Activated T-cell treated with anti-CD3 and anti-CD28 coated beads, Interleukin-2, amount 50 U/mL, for 24 hours (primary cell): ENCODE results near the gene WWC1.
"Not testable (repeated sequence)": the region's sequence is repeated elsewhere in the genome, so short reads cannot be mapped to it uniquely, and the experiment has no call there.

Experiments used
- DNase-seq: peaks from one replicate; pipeline ENCODE4 v3.0.0-alpha.2; 2020
- H3K27ac Mint-ChIP-seq: 2 replicates; pipeline ENCODE4 v1.8.0; 2020; ENCODE audit warnings: mild to moderate bottlenecking, mixed read lengths
- H3K27me3 Mint-ChIP-seq: 2 replicates; pipeline ENCODE4 v1.8.0; 2020; ENCODE audit warnings: mixed read lengths
- H3K36me3 Mint-ChIP-seq: 2 replicates; pipeline ENCODE4 v1.8.0; 2020; ENCODE audit warnings: low read depth, mixed read lengths
- H3K4me1 Mint-ChIP-seq: 2 replicates; pipeline ENCODE4 v1.8.0; 2020; ENCODE audit warnings: low read depth, mixed read lengths
- H3K4me3 Mint-ChIP-seq: 2 replicates; pipeline ENCODE4 v1.8.0; 2020; ENCODE audit warnings: mild to moderate bottlenecking, moderate library complexity, mixed read lengths
- H3K9me3 Mint-ChIP-seq: 2 replicates; pipeline ENCODE4 v1.8.0; 2020; ENCODE audit warnings: mixed read lengths

Gene WWC1

GRCh38 chr5:168273056-168273980 lies 18.1 kb upstream of the WWC1 start:
- Mint-ChIP-seq H3K27ac (no peak overlapping the region), H3K36me3 (no peaks in the 10 kb centered on the region), H3K9me3 (no peaks in the 10 kb centered on the region), H3K27me3 (peaks cover 34% of the 10 kb centered on the region), H3K4me1 (peaks cover 27% of the 10 kb centered on the region), H3K4me3 (no peak overlapping the region)
- DNase-seq = peak; percentile 36

GRCh38 chr5:168274406-168274805 lies 17.0 kb upstream of the WWC1 start:
- Mint-ChIP-seq H3K4me1 (peaks cover 16% of the 10 kb centered on the region), H3K4me3 (no peak overlapping the region), H3K9me3 (no peaks in the 10 kb centered on the region), H3K27ac (no peak overlapping the region), H3K36me3 (no peaks in the 10 kb centered on the region), H3K27me3 (peaks cover 30% of the 10 kb centered on the region)
- no peak for DNase-seq

GRCh38 chr5:168275940-168276339 lies 15.5 kb upstream of the WWC1 start:
- Mint-ChIP-seq H3K4me3 (no peak overlapping the region), H3K36me3 (no peaks in the 10 kb centered on the region), H3K9me3 (no peaks in the 10 kb centered on the region), H3K27me3 (peaks cover 28% of the 10 kb centered on the region), H3K4me1 (peaks cover 13% of the 10 kb centered on the region), H3K27ac (no peak overlapping the region)
- DNase-seq = no peak

- Mint-ChIP-seq H3K36me3 (no peaks in the 10 kb centered on the region), H3K4me3 (no peak overlapping the region), H3K27ac (no peak overlapping the region), H3K27me3 (peaks cover 21% of the 10 kb centered on the region), H3K9me3 (peaks cover 9% of the 10 kb centered on the region), H3K4me1 (peaks cover 8% of the 10 kb centered on the region)
- no peak for DNase-seq
These were observed 9.3 kb upstream of the WWC1 start for GRCh38 chr5:168282120-168282519.

- Mint-ChIP-seq H3K36me3 (no peaks in the 10 kb centered on the region), H3K27ac (no peak overlapping the region), H3K4me1 (peaks cover 17% of the 10 kb centered on the region), H3K4me3 (no peak overlapping the region), H3K9me3 (peaks cover 9% of the 10 kb centered on the region), H3K27me3 (peaks cover 22% of the 10 kb centered on the region)
- no peak for DNase-seq
These were observed 6.6 kb upstream of the WWC1 start for GRCh38 chr5:168284809-168285208.

GRCh38 chr5:168285696-168286095 lies 5.7 kb upstream of the WWC1 start:
- peaks cover 9% of the 10 kb centered on the region for H3K9me3 Mint-ChIP-seq
- peaks cover 22% of the 10 kb centered on the region for H3K4me1 Mint-ChIP-seq
- H3K36me3 Mint-ChIP-seq = no peaks in the 10 kb centered on the region
- no peak overlapping the region for H3K27ac Mint-ChIP-seq
- H3K27me3 Mint-ChIP-seq = peaks cover 23% of the 10 kb centered on the region
- H3K4me3 Mint-ChIP-seq = no peak overlapping the region
- no peak for DNase-seq

- peaks cover 28% of the 10 kb centered on the region for H3K27me3 Mint-ChIP-seq
- no peaks in the 10 kb centered on the region for H3K36me3 Mint-ChIP-seq
- no peak overlapping the region for H3K4me3 Mint-ChIP-seq
- no peak overlapping the region for H3K27ac Mint-ChIP-seq
- H3K4me1 Mint-ChIP-seq = peaks cover 27% of the 10 kb centered on the region
- no peak for DNase-seq
- peaks cover 9% of the 10 kb centered on the region for H3K9me3 Mint-ChIP-seq
These were observed 5.1 kb upstream of the WWC1 start for GRCh38 chr5:168286386-168286785.

- not testable (repeated sequence) for H3K4me3 Mint-ChIP-seq, H3K9me3 Mint-ChIP-seq, DNase-seq, H3K36me3 Mint-ChIP-seq, H3K27ac Mint-ChIP-seq
- H3K27me3 Mint-ChIP-seq = peaks cover 26% of the 10 kb centered on the region
- peaks cover 27% of the 10 kb centered on the region for H3K4me1 Mint-ChIP-seq
These were observed 4.6 kb upstream of the WWC1 start for GRCh38 chr5:168286863-168287262.

- no peak overlapping the region for H3K27ac Mint-ChIP-seq
- peaks cover 27% of the 10 kb centered on the region for H3K4me1 Mint-ChIP-seq
- H3K9me3 Mint-ChIP-seq = peaks cover 9% of the 10 kb centered on the region
- peaks cover 26% of the 10 kb centered on the region for H3K27me3 Mint-ChIP-seq
- H3K4me3 Mint-ChIP-seq = no peak overlapping the region
- no peaks in the 10 kb centered on the region for H3K36me3 Mint-ChIP-seq
- DNase-seq = no peak
These were observed 4.1 kb upstream of the WWC1 start for GRCh38 chr5:168287362-168287761.

- no peak overlapping the region for H3K4me3 Mint-ChIP-seq
- no peak overlapping the region for H3K27ac Mint-ChIP-seq
- peaks cover 37% of the 10 kb centered on the region for H3K27me3 Mint-ChIP-seq
- H3K36me3 Mint-ChIP-seq = no peaks in the 10 kb centered on the region
- DNase-seq = no peak
- H3K4me1 Mint-ChIP-seq = peaks cover 36% of the 10 kb centered on the region
- H3K9me3 Mint-ChIP-seq = peaks cover 9% of the 10 kb centered on the region
These were observed 2.8 kb upstream of the WWC1 start for GRCh38 chr5:168288349-168289245.

GRCh38 chr5:168290902-168291341 lies 523 bp upstream of the WWC1 start:
- H3K4me1 Mint-ChIP-seq = peaks cover 35% of the 10 kb centered on the region
- H3K9me3 Mint-ChIP-seq = no peaks in the 10 kb centered on the region
- peaks cover 39% of the 10 kb centered on the region for H3K27me3 Mint-ChIP-seq
- no peaks in the 10 kb centered on the region for H3K36me3 Mint-ChIP-seq
- no peak for DNase-seq
- H3K27ac Mint-ChIP-seq = no peak overlapping the region
- peak overlapping the region; percentile 73 for H3K4me3 Mint-ChIP-seq

GRCh38 chr5:168291964-168292785 lies 730 bp downstream of the WWC1 start:
- Mint-ChIP-seq H3K4me1 (peaks cover 27% of the 10 kb centered on the region), H3K4me3 (peak overlapping the region; percentile 60), H3K27me3 (peaks cover 40% of the 10 kb centered on the region), H3K36me3 (no peaks in the 10 kb centered on the region), H3K9me3 (no peaks in the 10 kb centered on the region), H3K27ac (no peak overlapping the region)
- DNase-seq = peak; percentile 43

- Mint-ChIP-seq H3K4me1 (peaks cover 20% of the 10 kb centered on the region), H3K27ac (no peak overlapping the region), H3K27me3 (peaks cover 36% of the 10 kb centered on the region), H3K9me3 (no peaks in the 10 kb centered on the region), H3K36me3 (no peaks in the 10 kb centered on the region), H3K4me3 (peak overlapping the region; percentile 60)
- DNase-seq = no peak
These were observed 1.6 kb downstream of the WWC1 start for GRCh38 chr5:168292786-168293696.
